NCI-H187 (cell line): Measurements from ENCODE around the gene NFIA.

Source experiments
- DNase-seq, 2 experiments: peaks; one replicate each; lab custom pipeline; 2025; lab: John Stamatoyannopoulos, UW

NFIA gene

DNA sequence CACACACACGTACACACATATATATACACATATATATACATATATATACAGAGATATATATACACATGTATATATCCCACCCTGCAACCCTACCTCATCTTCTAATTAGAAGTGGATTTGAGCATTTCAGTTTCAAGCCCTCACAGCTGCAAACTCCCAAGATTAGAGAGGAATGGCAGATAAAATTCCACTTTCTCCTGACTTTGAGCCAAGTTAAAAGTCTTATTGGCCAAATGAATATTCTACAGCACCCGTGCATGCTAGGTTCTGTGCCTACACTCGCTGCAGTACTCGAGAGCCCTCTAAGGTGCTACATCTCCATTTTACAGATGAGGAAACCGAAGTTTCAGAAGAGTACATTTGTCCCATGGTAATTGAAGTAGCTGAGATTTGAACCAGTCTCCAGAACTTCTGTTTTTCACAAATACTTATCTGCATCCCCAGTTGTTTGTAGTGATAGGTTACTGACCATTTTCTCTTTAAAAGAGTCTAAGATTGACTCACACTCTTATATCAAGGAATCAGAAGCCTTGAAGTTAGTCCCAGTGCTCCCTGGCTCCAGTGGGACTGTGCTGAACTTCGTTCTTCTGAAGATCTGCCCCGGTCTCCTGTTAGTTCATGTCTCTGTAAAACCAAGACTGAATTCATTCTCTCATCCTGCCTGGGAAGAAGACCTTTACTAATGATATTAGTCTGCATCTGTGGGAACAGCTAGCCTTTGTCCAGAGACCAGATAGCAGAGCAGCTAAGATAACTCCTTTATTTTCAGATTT lies 350.4 kb downstream of the NFIA start:
- DNase-seq = no peak

DNA sequence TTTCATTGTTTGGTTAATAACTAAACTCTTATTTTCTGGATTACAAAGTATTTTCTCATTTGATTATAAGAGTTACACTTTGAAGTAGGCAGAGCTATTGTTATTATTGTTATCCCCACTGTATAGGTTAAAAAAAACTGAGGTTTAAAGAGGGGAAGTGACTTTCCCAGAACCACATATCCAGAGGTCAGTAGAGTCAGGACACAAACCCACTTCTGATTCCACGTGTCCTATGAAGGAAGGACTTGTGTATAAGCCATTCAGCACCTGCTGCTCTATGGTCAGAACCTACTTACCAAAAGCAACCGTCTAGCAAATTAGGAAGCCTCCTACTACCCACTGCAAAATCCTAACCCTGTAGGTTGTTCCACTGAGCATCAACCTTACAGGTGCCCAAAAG lies 351.3 kb downstream of the NFIA start:
- no peak for DNase-seq

- no peak for DNase-seq
These were observed 351.9 kb downstream of the NFIA start for GRCh38 chr1:61434276-61434675.

GRCh38 chr1:61435226-61435625 lies 352.9 kb downstream of the NFIA start:
- DNase-seq = no peak

DNA sequence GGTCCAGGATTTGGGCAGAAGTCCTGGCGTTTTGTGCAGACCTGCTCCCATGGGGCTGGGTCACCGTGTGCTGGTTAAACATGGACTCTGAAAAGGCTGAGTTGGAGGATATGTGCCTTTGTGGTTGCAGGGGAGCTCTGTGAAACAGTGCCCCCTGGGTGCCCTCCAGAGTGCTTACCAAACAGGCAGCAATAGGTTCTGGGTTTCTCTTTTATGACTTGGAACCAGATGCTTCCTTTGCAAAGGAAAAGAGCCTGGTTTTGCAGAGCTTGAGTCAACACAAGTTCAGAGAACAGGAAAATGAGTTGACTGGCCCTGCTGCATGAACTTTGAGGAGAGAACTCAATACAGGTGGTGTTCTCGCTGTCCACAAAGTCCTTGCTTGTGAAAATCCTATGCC lies 353.7 kb downstream of the NFIA start:
- DNase-seq = no peak

GRCh38 chr1:61436491-61437120 lies 354.2 kb downstream of the NFIA start:
- DNase-seq = no peak

- no peak for DNase-seq
These were observed 356.9 kb downstream of the NFIA start for GRCh38 chr1:61439234-61439633.

- DNase-seq = no peak
These were observed 359.4 kb downstream of the NFIA start for GRCh38 chr1:61441723-61442262.

DNA sequence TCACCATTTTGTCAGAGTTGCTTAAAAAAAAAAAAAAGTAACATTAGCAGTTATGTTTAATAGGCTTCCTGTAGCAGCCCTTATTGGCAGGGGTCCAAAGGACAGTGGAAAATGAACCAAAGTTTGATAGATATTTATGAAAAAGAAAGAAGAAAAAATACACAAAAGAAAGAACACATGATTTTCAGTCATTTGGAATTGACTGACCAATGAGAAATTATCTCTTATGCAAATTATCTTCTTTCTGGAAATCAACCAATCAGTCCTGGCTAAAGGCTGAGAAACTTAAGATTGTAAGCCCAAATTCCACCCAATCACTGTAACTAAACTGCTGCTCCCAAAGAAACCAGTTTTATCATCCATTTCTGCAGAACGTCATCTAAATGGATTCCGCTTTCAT lies 360.2 kb downstream of the NFIA start:
- no peak for DNase-seq

DNA sequence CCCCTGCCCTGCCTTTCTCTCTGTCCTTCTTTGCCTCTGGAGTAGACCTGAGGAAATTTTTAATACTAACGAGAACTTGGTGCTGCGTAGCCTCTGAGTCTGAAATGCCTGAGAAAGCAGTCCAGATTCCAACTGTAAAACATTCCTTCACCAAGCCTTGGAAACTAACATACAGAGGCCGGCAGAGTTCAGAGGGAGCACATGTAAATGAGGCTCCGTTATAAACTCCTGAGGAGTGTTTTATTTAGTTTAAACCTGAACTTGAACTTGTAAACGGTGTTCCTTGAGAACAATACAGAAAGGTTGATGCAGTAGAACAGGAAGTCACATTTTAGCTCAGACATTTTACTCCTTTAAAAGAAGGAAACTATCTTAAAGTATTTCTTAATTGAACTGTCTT lies 361.9 kb downstream of the NFIA start:
- no peak for DNase-seq

DNA sequence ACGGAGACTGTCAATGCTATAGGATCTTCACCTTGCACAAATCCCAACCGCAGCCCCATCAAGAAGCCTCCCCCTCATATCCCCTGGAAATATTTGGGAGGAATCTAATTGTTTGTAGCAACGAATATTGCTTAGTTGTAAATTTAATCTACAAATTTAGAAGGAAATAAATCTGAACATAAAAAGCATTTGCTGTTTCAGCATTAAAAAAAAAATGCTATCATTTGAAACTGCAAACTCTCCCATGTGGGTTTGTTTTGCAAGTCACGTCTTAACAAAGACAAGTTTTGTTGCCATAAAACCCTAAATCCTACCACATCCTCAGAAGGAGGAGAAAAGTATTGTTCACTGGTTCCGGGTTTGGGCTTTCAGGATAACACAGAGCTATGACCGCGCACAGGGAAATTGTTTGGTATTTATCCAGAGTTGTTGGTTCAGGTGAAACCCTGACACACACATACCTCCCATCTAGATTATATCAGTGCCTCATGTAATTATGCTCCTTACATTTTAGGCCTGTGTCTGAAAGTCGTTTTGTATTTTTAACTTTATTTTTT lies 363.0 kb downstream of the NFIA start:
- DNase-seq = no peak

GRCh38 chr1:61446531-61446991 lies 364.2 kb downstream of the NFIA start:
- DNase-seq = no peak

DNA sequence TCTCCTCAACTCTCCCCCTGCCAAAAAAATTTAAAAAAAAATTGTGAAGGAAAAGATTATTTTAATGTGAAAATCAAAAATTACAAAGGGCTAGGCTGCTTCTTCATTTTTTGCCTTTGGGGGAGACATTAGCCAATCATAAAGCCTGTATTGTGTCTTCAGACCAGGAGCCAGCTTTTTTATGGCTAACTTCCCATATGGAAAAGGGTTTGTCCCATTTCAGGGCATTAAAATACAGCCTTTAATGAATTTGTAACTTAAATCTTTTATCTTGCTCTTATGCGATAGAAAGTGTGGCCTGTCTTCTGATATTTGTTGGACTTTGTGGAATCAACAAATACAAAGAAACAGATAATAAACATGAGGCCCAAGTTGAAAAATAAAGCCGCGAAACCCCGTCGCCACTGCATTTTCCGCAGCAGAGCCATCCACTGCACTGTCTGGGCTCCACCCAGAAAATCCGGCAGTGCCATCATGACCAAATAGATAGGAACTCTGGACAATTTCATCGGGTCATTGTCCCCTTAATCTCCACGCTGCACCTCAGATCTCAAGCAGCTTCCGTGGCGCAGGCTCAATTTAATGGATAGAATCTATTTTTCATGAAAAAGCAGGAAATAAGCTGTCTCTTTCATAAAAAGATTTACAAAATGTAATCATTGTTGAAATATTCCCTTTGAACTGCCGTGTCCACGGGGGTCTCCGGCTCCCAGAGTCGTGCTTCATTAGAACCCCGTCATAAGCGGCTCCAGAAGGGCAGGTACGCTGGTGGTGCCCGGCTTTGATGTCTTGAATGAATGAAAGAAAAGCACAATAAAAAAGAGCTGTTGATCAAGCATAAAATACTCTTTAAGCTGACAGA lies 365.0 kb downstream of the NFIA start:
- DNase-seq = no peak

DNA sequence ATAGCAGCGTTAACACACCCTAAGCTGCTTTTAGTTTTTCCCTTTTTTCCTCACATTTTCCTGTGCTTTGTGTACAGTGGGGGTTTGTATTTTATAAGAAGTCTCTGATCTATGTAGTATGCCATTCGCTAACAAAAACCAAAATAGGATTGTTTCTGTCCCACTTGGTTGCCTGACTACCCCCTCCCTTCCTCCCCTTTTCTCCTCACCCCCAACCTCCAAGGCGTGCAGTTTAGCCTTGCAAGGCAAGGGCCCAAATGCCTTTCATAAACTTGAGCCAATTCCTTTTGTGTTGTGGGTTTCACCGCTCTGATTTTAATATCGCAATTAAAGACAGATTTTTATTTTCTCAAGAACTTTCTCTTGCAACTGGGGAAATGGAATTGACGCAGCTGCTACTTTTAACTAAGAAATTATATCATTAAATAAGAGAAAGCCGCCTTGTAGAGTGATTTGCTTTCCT lies 365.6 kb downstream of the NFIA start:
- DNase-seq = no peak

- no peak for DNase-seq
These were observed 366.6 kb downstream of the NFIA start for GRCh38 chr1:61448914-61449313.

DNA sequence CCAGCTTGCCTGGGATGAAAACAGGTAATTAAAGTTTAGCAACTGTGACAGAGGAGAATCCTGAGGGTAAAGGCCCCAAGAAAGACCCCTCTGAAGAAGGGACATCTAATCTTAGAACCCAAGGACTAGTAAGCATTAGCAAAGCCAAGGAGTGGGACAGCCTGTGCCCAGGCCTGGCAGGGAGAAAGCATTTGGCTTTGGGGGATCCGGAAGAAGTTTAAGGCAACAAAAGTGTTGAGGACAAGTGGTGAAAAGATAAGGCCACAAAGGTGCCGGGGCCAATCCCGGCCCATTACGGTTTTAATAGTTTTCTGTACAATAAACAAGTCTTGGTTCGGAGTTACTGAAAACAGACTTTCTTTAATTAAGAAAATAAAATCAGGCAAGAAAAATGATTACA lies 367.0 kb downstream of the NFIA start:
- DNase-seq = no peak

DNA sequence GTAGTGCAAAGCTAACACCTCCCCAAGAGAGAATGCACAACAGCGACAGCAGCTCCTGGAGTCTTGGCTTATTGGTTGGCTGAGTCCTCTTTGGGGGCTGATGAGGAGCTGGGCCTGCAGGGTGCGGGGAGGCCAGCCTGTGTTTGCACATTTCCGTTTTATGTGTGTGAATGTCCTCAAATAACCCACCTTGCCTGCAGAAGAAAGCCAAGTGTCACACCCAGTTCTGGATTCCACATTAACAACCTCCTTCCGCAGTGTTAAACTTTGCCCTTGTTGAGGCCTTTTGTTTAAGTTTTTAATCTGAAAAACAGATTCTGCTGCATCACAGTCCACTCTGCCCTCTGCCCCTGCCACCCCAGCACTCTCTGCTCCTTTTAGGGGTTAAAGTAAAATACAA lies 368.1 kb downstream of the NFIA start:
- no peak for DNase-seq

DNA sequence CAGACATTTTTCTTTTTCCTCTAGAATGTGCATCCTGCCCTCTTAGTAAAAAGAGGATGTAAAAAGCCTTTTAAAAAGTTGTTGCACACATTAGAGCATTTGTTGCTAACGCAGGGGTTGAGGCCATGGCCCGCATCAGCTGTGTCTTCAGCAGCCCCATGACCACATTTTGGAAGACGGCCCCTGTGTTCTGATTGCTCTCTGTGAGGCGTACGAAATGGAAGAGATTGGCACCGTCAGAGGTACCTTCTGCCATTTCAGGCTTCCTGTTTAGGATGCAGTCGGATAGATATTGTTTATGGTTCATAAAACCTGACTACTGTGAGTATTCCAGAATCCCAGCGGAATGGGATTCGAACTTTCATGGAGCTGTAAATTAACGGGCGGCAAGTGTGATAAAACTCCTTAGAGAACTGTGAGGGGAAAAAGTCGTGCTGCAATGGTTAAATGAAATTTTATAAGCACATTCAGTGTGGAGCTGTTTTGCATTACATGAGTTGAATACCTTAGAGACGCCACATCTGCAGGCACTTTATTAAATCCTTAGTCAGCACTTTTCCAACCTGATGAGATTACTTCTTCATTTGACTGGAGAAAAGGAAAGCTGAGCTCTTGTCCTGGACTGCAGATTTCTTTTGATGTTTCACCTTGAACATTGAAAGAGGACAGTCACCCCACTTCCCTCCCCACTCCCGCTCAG lies 368.7 kb downstream of the NFIA start:
- DNase-seq = no peak

GRCh38 chr1:61451572-61451968 lies 369.2 kb downstream of the NFIA start:
- DNase-seq = no peak

DNA sequence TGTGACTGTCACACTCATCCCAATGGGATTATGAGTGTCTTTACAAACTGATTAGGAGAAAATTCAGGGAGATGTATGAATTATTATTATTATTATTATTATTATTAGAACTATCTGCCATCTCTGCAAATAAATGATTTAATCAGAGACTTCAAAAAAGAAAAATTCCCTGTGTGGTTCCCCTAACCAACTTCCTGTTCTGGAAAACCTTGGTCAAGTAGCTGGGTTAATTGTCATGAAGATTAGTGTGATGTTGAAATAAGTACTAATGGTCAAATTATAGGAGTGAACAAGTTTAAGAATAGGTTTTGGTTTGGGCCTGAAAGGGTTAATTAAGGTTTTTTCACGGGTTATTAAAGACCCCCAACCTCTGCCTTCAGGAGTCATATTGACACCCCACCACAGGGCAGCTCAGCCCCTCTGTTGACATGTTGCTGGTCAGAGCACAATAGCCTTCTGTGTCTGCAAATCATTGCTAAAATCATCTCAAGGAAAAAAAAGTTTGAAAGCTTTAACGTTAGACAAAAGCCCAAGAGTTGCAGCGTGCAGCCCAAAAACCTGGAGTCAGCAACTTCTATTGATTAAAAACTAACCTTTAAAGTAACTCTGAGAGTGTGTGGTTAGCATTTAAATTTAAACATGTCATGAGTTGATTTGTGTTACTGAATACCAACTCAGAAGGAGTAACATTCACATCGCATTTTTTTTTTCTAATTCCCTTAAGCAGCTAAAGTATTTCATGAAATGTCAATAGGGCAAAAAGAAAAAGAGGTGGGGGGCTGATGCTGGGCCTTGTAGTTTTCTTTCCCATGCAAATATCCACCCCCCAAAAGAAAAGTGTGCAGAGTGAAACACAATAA lies 370.0 kb downstream of the NFIA start:
- DNase-seq = no peak
